AG08396 (cell line): ENCODE measurements around the gene CCDC9B.

Experiments
- DNase-seq: peaks from one replicate; pipeline ENCODE4 v3.0.0; 2012; ENCODE audit warnings: low spot score, mixed read lengths

CCDC9B gene

DNA sequence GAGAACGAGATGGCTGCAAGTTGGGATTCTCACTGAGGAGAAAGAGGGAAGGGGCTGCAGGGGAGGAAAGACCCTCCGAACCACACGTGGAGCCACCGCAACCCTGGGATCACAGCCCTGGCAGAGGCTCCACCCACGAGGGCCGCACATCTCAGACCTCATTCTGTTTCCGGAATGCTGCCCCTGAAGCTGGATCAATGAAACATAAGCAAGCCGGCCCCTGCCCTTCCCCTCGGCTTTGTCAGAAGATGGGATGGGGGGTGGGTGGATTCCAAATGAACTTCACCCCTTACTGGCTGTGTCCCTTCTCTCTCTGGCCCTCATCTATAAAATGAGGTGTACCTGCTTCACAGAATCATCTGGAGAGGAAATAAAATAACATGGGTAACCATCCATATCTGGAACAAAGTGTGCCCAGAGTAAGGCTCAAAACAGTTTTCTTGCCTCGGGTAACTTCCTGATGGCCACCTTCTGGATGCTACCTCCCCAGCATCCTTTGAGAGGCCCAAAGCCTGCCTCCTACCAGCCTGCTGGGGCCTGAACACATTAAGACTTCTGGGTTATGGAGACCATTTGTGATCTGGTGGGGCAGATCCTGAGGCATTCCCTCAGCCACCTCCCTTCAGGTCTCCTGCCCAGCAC lies 4.6 kb upstream of the CCDC9B start:
- DNase-seq: no peak

DNA sequence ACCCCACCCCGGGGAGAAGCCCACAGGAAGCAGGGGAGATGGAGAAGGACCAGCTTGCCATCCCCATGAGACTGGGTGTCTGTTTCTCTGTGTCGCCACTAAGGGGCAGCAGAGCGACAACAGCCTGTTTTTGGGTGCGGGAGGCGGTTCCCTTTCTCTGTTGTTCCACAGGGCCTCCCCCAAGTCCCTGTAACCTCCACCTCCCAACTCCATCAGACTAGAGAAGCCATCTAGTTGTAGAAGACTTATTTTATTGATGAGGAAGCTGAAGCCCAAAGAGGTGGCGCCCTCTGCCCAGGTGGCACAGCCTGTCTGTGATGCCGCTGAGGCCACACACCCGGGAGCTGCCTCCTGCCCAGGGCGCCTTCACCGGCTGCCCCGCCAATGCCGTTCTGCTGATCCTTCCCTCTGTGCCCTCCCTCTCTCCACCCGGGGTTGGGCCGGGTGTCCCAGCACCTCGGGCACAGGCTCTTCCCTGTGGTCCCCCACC lies 3.9 kb upstream of the CCDC9B start:
- peak; percentile 80 for DNase-seq

DNA sequence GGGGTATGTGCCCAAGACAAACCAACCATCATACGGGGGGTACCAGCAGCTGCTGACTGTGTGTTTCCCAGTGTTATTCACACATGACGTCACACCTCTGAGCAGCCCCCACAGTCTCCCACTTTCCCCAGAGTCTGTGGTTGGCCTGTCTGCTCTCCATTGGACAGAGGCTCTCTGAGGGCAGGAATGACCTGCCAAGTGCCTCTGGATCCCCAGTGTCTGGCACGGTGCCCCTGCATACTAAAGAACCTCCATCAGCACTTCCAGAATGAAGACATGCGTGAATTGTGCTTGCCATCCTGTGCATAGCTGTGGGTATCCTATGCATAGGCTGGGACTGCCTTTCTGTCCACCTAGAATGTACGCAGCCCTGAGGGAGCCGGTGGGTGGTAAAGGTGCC lies 3.5 kb upstream of the CCDC9B start:
- no peak for DNase-seq

DNA sequence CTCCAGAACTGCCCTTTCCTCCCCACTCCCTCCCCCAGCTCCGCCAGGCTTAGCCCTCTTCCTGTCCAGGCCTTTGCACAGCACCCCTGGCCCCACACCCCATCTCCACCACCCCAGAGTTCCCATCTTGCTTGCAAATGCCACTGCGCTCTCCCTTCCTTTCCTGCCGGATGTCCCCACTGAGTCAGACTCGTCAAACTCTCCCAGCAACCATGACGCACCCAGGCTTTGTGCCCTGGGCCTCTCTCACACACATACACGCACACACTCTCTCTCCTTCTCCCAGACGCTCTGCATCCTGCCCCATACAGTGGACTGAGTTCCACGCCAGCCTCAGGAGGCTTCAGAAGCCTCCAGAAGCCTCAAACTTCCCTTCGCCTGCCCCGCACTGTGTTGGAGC lies 2.8 kb upstream of the CCDC9B start:
- DNase-seq: peak; percentile 54

DNA sequence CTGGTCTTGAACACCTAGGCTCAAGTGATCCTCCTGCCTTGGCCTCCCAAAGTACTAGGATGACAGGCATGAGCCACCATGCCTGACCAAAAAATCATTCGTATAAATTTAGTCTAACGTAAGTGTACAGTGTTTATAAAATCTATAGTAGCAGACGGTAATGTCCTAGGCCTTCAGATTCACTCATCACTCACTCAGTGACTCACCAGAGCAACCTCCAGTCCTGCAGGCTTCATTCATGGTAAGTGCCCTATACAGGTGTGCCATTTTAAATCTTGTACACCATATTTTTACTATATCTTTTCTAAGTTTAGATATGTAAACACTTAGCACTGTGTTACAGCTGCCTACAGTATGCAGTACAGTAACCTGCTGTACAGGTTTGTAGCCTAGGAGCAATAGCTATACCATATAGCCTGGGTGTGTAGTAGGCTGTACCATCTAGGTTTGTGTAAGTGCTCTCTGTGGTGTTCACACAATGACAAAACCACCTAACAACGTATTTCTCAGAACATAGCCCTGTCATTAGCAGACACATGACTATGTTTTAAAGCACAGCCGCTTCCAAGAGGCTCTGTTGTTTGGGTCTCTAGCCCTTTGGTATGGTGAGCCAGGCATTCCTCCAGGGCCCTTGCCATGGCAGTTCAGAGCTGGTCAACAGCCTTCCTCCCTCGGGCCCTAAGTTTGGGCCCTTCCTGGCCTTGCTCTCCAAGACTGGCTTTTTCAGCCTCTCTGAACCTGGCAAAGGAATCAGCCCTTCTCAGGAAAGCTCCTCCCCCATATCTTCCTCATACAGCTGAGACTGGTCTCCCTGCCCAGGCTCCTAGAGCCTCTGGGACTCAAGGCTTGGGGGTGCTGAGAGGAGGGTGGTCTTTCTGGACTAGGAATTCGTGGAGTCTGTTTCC lies 1.9 kb upstream of the CCDC9B start:
- DNase-seq: no peak

DNA sequence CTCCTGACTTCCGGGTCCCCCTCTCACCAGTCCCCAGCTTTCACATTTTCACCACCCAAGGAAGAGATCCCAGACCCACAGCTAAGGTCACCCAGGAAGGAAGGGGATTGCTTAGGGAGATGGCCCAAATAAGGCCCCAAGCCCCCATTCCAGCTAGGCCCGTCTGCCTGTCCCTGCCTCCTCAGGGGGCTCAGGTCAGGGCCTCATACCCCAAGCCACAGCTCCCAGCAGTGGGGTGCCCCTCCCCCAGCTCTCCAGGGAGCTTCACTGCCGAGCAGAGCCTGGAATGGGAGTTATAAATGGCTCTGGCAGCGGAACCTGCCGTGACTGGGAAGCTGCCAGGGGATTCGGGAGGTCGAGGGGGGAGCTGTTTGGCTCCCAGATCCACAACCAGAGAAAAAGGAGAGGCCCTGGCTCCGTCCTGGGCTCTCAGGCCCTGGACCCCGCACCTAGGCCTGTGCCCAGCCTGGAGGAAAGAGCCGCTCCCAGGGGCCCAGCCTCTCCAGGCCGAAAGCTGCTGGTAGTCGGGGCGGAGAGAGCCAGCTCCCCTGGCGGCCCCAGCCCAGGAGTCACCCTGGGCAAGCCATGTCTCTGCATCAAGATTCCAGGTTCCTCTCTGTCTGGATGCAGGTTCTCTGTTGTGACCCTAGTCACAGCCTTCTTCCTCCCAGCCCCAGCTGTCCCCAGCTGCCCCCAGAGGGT lies 550 bp downstream of the CCDC9B start:
- peak; percentile 70 for DNase-seq

DNA sequence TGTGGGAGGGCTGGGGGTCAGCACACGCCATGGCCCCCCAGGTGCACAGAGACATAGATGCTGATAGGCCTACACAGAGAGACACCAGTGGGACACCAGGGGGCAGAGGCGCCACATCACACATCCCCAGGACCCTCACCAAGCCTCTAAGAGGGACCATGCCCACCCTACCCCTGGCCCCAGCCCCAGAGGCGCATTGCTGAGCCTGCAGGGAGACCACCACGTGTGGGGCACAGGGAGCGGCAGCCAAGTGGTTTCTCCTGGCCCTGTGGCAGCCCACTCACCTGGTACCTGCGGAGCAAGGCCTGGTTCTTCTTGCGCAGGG lies 1.2 kb downstream of the CCDC9B start:
- DNase-seq: no peak

DNA sequence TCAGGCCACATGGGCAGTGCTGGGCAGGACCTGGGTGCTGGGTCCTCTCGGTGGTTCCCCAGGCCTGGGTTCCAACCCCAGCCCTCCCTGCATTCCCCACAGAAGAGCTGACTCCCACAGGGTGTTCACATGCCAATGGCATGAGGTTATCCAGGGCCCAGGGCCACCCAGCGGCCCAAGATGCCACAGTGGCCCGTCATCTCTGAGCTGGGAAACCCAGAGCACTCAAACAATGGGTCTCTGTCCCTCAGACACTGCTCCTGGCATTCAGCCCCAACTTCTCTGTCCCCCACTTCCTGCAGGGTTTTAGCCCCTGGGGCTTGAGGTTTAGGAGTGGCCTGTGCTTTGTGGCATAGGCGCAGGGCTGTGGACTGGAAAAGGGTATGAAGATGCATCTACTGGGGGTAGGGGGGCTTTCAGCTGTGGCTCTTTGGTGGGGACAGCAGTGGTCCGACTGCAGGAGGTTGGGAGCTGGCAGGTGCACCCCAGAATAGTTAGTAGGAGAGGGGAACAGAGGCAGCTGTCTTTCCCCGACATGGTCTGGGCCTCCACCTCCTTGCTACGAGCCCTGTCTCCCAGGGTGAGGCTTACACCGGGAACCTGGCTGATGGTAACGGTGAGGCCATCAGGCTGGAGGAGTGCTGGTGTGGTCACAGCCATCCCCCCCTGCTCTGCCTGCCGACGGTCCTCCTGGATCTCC lies 1.7 kb downstream of the CCDC9B start:
- DNase-seq: peak; percentile 93

DNA sequence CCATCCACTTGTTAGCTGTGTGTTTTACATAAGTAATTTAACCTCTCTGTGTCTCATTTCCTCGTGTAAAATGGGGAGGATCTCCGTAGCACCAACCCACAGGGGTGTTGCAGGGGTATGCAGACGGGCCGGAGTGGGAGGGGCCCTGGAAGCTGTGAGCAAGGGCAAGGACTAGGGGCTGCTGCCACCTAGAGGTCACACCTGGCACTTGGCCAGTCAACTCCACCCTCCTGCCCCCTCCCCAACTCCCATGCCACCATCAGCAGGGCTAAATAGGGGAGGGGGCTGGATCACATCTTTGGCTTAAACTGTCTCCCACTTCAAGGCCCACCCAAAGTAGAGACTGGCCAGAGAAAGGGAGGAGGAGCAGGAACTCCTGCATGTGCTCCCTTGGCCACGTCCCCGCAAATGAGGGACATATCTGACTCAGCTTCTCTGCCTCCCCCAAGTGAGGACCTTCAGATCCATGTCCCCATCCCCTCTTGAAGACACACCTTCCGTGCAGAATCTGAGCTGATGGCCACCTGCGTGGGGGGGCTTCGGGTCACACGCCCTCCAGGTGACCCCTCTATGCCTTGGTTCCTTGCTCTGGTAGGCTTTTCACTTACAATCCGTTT lies 2.6 kb downstream of the CCDC9B start:
- peak; percentile 75 for DNase-seq

DNA sequence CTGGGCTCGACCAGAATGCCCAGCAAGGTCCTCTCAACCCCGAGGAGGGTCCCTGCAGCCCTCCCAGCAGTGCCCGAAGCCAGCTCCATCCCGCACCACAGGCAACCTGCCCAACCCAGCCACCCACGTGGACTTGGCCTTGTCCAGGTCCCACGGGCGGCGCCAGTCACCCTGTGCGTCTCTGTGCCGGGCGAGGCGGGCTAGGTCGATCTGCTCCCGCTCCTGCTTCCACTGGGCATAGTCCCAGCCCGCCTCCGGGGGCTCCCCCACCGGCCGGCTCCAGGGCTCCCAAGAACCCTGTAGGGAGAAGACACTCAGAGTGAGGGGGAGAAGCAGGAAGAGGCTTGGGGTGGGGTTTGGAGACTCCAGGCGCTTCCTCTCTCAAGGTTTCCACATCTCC lies 3.1 kb downstream of the CCDC9B start:
- DNase-seq: no peak

DNA sequence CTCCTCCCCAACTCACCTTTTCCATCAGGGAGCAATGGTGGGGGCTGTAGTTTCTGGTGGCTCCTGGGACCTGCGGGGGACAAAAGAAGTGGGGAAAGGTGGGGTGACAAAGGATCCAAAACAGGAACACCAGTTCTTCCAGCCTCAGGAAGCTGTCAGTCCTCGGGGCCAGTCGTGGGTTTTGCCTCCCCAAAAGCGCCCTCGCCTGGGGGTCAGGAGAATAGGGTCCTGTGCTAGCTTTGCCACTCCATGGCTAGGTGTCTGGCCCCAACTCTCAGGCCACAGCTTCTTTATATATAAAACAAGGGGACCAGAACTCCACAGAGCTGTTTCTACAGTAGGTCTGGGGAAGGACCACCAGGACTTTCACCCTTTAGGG lies 4.0 kb downstream of the CCDC9B start:
- DNase-seq: no peak

DNA sequence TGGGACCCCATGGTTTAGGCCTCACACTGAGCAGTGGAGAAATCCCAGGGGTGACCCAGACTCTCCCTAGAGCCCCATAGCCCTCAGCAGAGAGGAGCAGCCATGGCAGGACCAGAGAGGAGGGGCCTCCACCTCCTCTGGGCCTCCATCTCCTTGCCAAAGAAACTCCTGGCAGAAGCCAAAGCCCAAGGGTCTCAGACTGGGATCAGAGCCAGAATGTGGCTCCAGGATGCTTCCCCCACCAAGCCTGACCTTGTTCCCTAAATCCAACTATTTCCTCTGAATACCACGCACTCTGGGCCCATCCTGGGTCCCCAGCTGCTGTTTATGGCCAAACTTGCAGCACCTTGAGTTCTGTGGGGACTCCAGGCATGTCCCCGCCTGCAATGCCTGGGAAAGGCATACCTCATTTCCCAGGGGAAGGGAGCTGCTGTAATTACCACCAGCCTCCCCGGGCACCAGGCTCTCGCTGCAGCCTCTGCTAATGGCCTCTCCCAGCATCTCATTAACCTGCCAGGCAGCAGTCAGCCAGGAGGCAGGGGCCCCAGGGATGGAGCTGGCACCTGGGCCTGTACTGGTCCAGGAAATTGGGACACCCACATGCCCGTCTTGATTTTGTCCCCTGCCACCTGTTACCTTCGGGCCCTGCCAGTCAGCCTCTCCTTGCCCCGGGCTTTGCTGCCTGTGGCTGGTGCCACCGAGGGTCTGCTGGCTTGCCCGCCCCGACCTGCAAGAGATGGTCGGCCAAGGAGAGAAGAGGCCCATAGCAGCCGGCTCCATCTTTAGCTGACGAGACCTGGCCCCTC lies 4.6 kb downstream of the CCDC9B start:
- no peak for DNase-seq

DNA sequence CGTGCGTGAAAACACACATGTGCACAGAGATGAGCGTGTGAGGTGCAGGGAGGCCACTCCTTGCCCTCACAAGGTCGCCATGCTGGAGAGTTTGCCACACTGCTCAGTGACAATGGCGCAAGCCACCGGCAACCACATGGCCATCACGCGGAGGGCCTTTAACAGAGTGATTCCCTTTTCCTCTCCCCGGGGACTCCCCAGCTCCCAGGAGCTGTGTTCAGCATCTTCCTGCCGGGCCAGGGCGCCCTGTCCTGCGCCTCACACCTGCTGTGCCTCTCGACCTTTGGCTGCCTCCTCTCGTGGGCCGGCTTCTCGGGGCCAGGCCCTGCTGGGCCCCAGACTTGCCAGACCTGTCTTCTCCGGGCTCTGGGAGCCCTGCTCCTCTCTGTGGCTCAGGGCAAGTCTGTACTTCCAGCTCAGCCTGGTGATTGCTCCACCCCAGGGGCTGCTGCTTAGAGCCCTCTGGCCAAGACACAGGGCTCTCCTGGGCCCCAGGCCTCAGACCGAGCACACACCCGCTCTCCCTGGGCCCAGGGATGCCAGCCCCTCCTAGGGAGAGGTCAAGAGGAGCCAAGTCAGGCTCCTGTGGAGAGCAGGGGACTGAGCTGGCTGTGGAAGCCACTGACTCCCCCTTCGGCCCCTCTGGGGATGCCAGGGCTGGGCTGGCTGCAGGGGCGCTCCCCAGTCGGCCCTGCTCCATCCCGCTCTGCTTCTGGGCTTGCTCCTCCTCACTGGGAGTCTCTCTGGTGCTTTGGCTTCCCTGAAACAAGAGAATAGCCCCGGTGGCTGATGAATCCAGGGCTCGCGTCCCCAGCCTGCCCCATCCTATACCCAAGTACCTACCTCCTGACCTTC lies 5.6 kb downstream of the CCDC9B start:
- DNase-seq: no peak

DNA sequence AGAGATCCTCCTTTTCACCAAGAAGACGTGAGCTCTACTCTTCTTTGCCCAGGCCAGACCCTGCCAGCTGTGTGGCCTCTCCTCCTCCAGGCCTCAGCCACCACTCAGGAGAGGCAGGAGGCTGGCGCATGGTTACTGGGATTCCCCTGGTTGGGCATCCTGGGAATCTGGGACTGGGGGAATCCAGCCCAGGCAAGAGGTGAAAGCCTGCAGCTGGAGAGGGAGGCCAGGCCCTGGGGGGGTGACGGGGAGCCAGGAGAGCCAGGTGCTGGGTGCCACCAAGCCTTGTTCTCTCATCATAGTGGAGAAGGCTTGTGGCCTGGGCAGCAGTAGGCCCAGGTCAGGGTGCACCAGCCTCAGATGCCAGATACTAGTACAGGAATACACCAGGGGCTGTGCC lies 6.2 kb downstream of the CCDC9B start:
- DNase-seq: no peak

DNA sequence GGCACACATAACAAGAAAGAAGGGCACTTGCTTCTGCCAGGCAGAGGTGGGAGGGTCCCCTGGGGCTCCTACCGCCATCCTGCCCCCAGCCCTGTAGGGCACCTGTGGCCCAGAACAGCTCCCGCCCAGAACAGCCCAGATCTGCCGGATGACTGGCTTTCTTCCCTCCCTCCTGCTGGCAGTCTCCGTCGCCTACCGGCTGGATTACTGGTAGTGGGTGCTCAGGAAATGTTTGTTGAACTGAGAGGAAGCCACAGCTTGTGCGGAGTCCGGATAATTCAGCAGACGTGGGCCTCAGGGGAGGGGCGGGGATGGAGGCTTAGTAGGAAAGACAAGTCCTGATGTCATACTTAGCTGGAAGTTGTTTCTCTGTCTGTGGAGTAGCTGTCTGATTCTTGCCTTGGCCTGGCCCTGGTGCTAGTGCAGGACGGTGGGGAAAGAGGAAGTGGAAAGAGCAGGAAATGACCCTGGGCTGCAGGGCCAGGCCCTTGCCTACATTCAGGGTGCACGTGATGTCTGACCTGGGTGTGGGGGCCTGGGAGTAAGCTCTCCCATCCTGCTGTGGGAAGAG lies 6.7 kb downstream of the CCDC9B start:
- no peak for DNase-seq

DNA sequence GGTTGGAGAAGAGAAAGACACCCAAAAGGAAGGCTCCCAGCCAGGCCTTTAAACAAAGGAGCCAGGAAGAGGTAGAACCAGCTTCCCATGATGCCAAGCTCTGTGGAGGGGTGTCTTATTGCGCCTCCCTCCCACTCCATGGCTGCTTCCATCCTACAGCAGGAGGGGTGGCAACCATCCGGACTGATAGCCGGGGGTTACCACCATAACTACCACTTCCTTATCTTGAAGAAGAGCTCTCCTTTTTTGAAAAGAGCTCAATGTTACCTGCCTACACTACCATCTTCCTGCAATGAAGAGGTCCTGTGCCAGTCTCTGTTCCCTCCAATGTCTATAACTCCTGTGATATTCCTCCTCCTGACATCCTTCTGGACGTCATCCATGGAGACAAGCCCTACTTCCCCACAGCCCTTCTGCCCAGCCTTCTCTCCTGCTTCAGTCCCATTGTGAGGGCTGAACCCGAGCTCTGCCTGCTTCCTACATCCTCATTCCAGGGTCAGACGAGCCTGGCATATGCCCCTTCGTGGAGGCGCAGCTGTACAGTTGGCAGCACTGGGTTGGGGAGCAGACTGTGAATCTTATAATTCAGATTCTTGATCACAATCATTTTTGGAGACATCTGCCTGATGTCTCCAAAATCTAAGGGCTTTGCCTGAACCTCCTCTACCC lies 8.5 kb downstream of the CCDC9B start:
- DNase-seq: no peak

DNA sequence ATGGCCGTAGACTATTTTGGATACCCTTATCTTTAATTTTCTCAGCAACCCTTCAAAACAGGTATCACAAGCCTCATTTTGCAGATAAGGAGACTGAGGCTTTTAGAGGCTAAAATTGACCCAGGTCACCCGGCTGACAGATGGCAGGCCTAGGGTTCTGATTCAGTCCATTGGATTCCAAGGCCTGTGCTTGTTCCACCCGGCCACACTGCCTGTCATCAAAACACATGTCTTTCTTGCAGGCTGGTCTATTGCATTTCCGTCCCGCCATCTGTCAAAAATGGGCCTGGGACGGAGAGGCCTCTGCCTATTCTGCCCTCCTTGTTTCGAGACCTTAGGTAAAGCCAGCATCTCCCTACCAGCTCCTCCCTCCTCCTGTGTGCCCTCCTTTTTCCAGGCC lies 9.1 kb downstream of the CCDC9B start:
- DNase-seq: no peak

DNA sequence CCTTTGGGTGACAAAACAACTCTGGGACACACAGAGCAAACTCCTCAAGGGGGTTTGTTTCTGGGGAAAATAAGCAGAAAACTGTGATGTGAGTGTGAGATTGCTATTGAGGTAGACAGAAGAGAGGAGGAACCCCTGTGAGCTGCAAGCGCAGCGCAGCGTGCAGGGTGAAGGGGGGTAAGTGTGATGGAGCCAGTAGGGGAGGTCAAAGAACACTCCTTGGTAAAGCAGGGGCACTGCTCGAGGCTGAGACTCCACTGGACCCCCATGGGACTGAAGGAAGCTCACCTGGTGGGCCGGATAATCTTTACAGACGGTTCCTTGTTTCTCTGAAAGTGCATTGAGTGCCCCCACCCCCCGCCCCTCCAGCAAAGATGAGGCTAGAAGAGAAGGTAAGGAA lies 9.7 kb downstream of the CCDC9B start:
- DNase-seq: no peak

DNA sequence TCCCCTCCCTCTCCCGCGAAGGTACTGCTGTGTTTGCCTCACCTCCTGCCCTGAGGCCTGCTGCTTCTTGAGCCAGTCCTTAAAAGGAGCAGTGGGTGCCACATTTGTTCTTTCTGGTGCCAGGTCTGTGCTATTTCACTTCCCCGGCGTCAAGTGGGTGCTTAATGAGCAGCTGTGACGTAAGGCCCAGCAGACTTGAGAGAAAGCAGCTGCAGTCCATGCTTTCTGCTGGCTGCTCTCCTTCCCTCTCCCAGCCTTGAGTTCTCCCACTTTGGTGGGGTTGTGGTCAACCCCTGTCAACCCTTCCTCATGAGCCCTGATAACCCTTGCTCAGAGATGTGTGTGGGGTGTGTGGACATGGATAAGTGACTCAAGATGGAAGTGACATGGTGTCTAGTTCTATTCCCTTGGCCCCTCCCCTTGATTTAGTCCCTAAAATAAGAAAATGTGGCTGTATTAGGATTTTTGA lies 10.3 kb downstream of the CCDC9B start:
- no peak for DNase-seq
